Lower leg skin (tissue), 3 donors: ENCODE data around the gene ZDHHC14.
"Not testable (repeated sequence)": the region's sequence is repeated elsewhere in the genome, so short reads cannot be mapped to it uniquely, and the experiment has no call there.

Source experiments
- CTCF ChIP-seq, 3 donors: fragments of 450-650 bp; IDR thresholded peaks; one replicate each; pipeline ENCODE4 v1.5.1; 2016; ENCODE audit warnings: antibody characterized with exemption in 3 of 3, mild to moderate bottlenecking in 3 of 3, moderate library complexity in 2 of 3
- POLR2A ChIP-seq, 2 donors: fragments of 450-650 bp; IDR thresholded peaks; one replicate each; pipeline ENCODE4 v1.6.1; 2016 to 2017; ENCODE audit warnings: antibody characterized with exemption in 2 of 2, mild to moderate bottlenecking in 1 of 2, moderate library complexity in 1 of 2

- not testable (repeated sequence) for TF ChIP-seq CTCF, POLR2A (IDR thresholded peaks at IDR 0.05)
These were observed 325.4 kb downstream of the ZDHHC14 start for GRCh38 chr6:157706351-157706750.
